A549 (cell line): ENCODE data around the gene CPAMD8.

Experiments used
- CTCF ChIP-seq: fragments of >200 bp; sonication (Bioruptor Twin); formaldehyde crosslinking; IDR thresholded peaks from 3 replicates; pipeline ENCODE4 v1.5.1; 2016
- EHMT2 ChIP-seq: fragments of 200-600 bp; sonication (generic); IDR thresholded peaks from 2 replicates; pipeline ENCODE4 v1.6.1; 2016; ENCODE audit warnings: antibody characterized with exemption, low read depth, mild to moderate bottlenecking, moderate library complexity
- HDAC2 ChIP-seq: fragments of 200-600 bp; sonication (generic); IDR thresholded peaks from 2 replicates; pipeline ENCODE4 v1.6.1; 2016
- MAFK ChIP-seq: fragments of 450-650 bp; IDR thresholded peaks from 2 replicates; pipeline ENCODE4 v1.6.1; 2014; ENCODE audit not compliant: partially characterized antibody
- NPAS2 ChIP-seq: fragments of 250-450 bp; sonication (Bioruptor Pico); IDR thresholded peaks from 2 replicates; pipeline ENCODE4 v1.8.0; 2022; ENCODE audit warnings: mild to moderate bottlenecking, moderate library complexity, borderline replicate concordance
- NR3C1 ChIP-seq: fragments of >200 bp; sonication (Bioruptor Twin); formaldehyde crosslinking; IDR thresholded peaks from 3 replicates; pipeline ENCODE4 v1.6.1; 2017
- POLR2A ChIP-seq: IDR thresholded peaks from 2 replicates; pipeline ENCODE4 v1.6.1; 2012; ENCODE audit warnings: mild to moderate bottlenecking, low read length
- RAD21 ChIP-seq, 2 experiments: fragments of >200 bp in 1 of 2; sonication (Bioruptor Twin) in 1 of 2; formaldehyde crosslinking in 1 of 2; IDR thresholded peaks in 1 of 2; conservative IDR thresholded peaks in 1 of 2; 2 replicates in 1 of 2; 3 replicates in 1 of 2; pipeline ENCODE4 v1.6.1; 2012 to 2018; ENCODE audit warnings: inconsistent platforms in 1 of 2
- TF ChIP-seq, protein P1 (sequence below): IDR thresholded peaks from 2 replicates; pipeline ENCODE4 v1.6.1; 2012

DNA sequence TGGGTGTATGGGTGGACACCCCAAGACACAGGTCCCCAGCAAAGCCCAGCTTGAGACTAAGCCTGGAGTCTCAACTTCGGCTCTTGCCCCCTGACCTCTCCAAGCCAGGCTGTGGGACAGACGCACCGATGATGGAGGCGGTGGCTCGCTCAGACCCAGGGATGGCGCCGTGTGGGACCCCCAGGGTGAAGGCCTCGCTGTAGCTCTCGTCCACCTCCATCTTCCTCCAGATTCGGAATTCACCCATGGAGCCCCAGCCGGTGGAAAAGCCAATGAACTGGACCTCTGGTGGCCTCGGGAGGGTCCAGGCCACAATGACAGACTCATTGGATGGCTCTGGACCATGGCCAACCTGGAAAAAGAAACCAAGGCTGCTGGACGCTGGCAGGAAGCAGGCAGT, 98.7 kb downstream of the CPAMD8 start:
- TF ChIP-seq, protein P1, sequence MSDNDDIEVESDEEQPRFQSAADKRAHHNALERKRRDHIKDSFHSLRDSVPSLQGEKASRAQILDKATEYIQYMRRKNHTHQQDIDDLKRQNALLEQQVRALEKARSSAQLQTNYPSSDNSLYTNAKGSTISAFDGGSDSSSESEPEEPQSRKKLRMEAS, result no peak
- TF ChIP-seq EHMT2, result no peak
- no peak for TF ChIP-seq CTCF
- TF ChIP-seq POLR2A, result no peak
- no peak for TF ChIP-seq RAD21 (conservative IDR thresholded peaks at IDR 0.05 in 1 of 2, IDR thresholded peaks at IDR 0.05 in 1 of 2)
- no peak for TF ChIP-seq HDAC2
- TF ChIP-seq NPAS2 (CRISPR knock-in tag), result no peak
- no peak for TF ChIP-seq MAFK
- TF ChIP-seq NR3C1, result no peak
